HG02852 (cell line): Measurements from ENCODE around the gene METTL17.

Source experiments
- ATAC-seq: cut with Tn5 transposase; IDR thresholded peaks from one replicate; pipeline ENCODE4 v1.9.1; 2021; ENCODE audit warnings: mild to moderate bottlenecking, moderate library complexity; ENCODE audit not compliant: unreplicated experiment

The METTL17 gene

GRCh38 chr14:21041676-21042433 lies 52.1 kb downstream of the METTL17 start, which contains the start of gene RNASE7:
TSS of gene RNASE7 (plus strand) at chr14:21042362. CDS start at chr14:21042993, 631 bp downstream.
- no peak for ATAC-seq

- no peak for ATAC-seq
Observed at GRCh38 chr14:21042918-21043317, 53.1 kb downstream of the METTL17 start.

- ATAC-seq = no peak
Observed at GRCh38 chr14:21043387-21043973, 53.7 kb downstream of the METTL17 start.

GRCh38 chr14:21043974-21044618 lies 54.3 kb downstream of the METTL17 start:
- ATAC-seq = no peak
